GM12891 (cell line): ENCODE measurements around the gene RNF187.

Experiments
- PAX5 ChIP-seq: IDR thresholded peaks from 2 replicates; pipeline ENCODE4 v1.6.1; 2011; ENCODE audit warnings: low read length, moderate library complexity, mild to moderate bottlenecking; ENCODE audit not compliant: insufficient read depth, severe bottlenecking
- POLR2A ChIP-seq: IDR thresholded peaks from 2 replicates; pipeline ENCODE4 v1.6.1; 2011; ENCODE audit warnings: low read depth, low read length, control low read depth
- POLR2AphosphoS5 ChIP-seq: IDR thresholded peaks from 2 replicates; pipeline ENCODE4 v1.6.1; 2011; ENCODE audit warnings: low read depth, low read length, control low read depth
- POU2F2 ChIP-seq: IDR thresholded peaks from 2 replicates; pipeline ENCODE4 v1.6.1; 2011; ENCODE audit warnings: low read depth, mild to moderate bottlenecking, control low read depth, low read length, moderate library complexity
- SPI1 ChIP-seq: IDR thresholded peaks from 2 replicates; pipeline ENCODE4 v1.6.1; 2011; ENCODE audit warnings: low read depth, low read length, control low read depth

- TF ChIP-seq POLR2A (no peak), POLR2AphosphoS5 (no peak), PAX5 (no peak), SPI1 (no peak), POU2F2 (no peak)
These were observed 3.2 kb downstream of the RNF187 start for GRCh38 chr1:228490120-228491078.
